ENCODE measurements around the gene OR8B4.
"Not testable (repeated sequence)": the region's sequence is repeated elsewhere in the genome, so short reads cannot be mapped to it uniquely, and the experiment has no call there.

OR8B4 gene

DNA sequence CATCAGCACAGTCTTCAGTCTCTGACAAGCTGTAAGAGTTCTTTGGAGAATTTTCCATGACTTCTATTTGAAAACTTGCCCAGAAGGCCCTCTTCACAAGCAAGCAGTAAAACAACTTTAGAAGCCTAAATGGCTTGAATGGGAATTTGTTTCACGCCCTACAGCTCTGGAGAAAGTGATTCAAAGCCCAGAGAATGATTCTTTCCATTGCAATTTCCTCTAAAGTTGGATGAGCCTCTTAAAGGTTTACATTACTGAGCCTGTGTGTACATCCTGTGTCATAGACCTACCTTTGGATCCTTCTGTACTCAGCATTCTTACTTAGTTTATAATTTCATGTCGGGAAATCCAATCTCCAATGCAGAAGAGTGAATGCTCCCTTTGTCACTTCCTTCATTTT is 19.1 kb downstream of the OR8B4 start:
- DNase-seq (ENCODE audit: low spot score), result no peak

DNA sequence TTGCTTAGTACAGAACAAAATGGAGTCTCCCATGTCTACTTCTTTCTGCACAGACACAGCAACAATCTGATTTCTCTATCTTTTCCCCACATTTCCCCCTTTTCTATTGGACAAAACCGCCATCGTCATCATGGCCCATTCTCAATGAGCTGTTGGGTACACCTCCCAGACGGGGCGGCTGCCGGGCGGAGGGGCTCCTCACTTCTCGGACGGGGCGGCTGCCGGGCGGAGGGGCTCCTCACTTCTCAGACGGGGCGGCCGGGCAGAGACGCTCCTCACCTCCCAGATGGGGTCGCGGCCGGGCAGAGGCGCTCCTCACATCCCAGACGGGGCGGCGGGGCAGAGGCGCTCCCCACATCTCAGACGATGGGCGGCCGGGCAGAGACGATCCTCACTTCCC is 21.5 kb downstream of the OR8B4 start:
- DNase-seq (ENCODE audit: low spot score), result not testable (repeated sequence)

DNA sequence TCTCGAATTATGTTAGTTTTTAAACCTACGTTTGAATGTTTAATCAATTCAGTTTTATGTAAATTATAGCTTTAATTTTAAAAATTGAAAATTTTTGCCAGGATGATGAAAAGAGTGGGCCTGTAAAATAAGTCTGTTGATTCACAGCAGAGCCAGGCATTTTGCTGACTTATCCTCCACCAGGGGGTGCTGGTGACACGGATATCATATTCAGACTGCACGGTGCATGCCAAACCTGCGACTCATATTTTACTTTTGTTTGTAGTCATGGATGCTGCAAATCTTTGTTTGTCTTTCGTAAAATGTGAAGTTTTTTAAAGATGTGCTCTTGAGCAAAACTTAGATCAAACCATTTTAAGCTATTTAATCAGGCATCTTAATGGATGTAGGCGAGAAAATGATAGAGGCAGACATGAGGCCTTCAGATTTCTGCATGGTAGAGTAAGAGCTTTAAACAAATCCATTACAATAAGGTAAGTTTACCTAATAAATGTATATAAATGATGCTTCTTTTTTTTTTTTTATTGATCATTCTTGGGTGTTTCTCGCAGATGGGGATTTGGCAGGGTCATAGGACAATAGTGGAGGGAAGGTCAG is 22.2 kb downstream of the OR8B4 start:
- DNase-seq (ENCODE audit: low spot score), result peak; percentile 42

DNA sequence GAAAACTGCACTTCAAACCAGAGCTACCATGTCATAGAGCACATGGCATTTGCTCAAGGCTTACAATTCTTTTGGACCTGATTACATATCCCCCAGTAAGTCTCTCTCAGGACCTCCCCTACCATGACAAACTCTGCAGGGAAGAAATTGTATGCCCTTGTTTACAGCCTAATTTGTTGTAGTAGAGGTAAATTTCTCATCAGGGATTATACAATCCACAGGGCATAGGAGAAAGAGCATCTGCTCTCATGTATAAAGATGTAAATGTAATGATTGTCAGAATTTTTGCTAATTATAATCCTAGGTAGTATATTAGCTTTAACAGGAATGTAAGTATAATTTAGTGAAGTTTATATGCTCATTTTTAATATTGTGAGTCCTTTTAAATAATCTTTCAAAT is 25.7 kb downstream of the OR8B4 start, which contains the start of gene OR8B3:
Gene OR8B3 (minus strand): TSS at position 101 of the 400 bp plus-strand sequence. CDS start 1,673 bp downstream, outside the sequence.
- DNase-seq (ENCODE audit: low spot score), result no peak

DNA sequence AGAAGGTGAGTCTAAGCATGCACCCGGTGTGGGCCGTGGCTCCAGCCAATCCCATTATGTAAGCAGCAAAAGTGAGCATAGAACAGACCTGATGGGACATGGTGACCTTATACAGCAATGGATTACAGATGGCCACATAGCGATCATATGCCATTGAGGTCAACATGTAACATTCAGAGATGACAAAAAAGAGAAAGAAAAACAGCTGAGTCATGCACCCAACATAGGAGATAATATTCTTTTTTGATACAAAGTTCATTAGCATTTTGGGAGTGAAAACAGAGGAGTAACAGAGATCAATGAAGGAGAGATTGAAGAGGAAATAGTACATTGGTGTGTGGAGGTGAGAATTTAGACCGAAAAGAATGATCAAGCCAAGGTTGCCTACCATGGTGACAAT is 27.8 kb downstream of the OR8B4 start:
- not testable (repeated sequence) for DNase-seq (ENCODE audit: low spot score)

DNA sequence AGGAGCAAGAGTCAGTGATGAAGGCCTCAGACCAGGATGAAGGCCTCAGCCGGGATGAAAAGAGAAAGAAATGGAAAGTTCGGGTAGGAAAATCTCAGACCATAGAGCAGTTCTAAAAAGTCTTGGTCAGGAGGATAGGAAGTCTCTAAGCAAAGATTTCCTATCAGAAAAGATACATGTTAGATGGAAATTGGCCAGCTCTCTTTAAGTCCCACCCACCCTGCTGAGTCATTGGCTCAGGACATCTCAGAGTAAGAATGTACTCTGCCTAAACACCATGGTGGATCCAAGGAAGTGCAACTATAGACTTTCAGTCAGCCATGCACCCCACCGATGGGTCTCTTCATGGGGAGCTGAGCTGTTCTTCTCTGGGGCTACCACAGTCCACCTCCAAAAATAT is 30.3 kb downstream of the OR8B4 start:
- no peak for DNase-seq (ENCODE audit: low spot score)

DNA sequence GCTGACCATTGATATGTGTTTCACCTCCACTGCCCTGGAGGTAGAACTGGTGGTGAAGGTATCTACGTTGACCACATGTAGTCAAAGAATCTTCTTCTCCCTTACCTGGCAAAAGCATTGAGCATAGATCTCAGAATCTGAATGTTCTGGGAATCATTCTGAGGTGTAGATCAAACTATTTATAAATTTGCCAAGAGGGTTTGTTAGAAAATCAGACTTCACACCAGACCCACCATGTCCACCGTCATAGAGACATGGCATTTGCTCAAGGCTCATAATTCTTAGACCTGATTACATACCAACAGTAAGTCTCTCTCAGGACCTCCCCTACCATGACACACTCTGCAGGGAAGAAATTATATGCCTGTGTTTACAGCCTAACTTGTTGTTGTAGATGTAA is 40.3 kb downstream of the OR8B4 start, which contains the start of gene OR8B2:
Gene OR8B2 (minus strand): TSS at position 101 of the 400 bp plus-strand sequence. CDS start 1,156 bp downstream, outside the sequence.
- no peak for DNase-seq (ENCODE audit: low spot score)

DNA sequence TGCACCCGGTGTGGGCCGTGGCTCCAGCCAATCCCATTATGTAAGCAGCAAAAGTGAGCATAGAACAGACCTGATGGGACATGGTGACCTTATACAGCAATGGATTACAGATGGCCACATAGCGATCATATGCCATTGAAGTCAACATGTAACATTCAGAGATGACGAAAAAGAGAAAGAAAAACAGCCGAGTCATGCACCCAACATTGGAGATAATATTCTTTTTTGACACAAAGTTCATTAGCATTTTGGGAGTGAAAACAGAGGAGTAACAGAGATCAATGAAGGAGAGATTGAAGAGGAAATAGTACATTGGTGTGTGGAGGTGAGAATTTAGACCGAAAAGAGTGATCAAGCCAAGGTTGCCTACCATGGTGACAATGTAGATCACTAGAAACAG is 41.8 kb downstream of the OR8B4 start:
- DNase-seq (ENCODE audit: low spot score), result not testable (repeated sequence)

DNA sequence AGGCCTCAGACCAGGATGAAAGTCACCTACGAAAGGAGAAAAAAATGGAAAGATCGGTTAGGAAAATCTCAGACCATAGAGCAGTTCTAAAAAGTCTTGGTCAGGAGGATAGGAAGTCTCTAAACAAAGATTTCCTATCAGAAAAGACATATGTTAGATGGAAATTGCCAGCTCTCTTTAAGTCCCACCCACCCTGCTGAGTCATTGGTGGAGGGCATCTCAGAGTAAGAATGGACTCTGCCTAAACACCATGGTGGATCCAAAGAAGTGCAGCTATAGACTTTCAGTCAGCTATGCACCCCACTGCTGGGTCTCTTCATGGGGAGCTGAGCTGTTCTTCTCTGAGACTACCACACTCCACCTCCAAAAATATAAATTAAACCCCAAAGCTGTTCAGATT is 44.1 kb downstream of the OR8B4 start:
- no peak for DNase-seq (ENCODE audit: low spot score)

DNA sequence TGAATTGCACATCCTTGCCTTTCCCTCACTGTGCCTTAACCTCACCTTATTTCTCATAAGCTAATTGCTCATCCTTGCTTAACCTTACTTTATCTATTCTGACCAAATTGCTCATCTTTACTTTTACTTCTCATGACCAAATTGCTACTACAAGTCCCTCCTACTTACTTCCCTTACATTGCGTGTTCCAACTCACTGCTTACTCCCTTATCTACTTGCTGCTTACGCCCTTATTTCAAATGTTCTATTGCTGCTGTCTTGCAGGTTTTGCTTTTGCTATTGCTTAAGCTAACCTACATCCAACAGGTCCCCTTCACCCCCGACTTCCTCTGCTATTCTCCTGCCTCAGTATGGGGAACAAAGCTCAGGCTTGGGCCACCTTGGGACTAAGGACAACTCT is 48.4 kb downstream of the OR8B4 start:
- DNase-seq (ENCODE audit: low spot score), result no peak

All from putamen (tissue), 1 donor.